ENCODE data around the gene MTTP. TPM values are rescaled to one million over a fixed set of nuclear protein-coding genes. Genes with fewer than 3 reads are reported as not detected.

MTTP gene
- polyA plus RNA-seq, 3 donors: 9.7 to 14.3 (median 14.2) TPM

GRCh38 chr4:99636422-99636821 lies 61.8 kb downstream of the MTTP start:
- no peak for DNase-seq

DNA sequence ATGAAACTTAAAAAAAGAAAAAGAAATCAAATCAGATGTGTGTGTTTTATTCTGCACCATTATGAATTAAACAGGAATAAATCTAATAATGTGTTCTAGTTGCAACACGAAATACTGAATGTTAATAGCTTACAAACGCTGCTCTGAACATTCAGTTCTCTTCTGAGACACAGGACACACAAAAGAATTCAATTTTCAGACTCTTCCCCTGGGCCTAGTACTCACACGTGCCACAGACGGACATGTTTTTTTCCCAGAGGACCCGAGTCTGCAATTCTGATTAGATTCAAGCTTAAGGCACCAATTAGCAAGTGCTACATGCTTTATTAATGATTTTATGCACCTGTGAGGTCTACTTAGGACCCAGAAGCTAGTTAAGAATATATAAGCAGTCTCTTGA lies 62.5 kb downstream of the MTTP start:
- no peak for DNase-seq

GRCh38 chr4:99640676-99641075 lies 66.1 kb downstream of the MTTP start:
- DNase-seq: no peak

GRCh38 chr4:99642725-99643489 lies 68.3 kb downstream of the MTTP start:
- no peak for DNase-seq

GRCh38 chr4:99644453-99644852 lies 69.8 kb downstream of the MTTP start:
- no peak for DNase-seq

DNA sequence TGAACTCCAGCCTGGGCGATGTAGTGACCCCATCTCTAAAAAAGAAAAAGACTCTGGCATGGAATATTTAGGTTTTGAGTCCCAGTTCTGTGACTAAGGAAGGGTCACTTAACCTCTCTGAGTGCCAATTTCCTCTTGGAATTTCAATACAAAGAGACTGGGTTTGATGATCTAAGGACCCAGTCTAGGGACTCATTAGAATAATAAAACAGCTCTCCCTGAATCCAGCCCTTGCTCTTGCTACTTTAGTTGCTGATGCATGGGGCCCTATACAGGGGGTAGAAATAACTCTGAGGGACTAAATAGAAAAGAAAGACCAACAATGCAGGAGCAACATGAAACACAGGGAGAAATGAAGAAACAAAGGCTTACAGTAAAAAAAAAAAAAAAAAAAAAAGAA lies 70.4 kb downstream of the MTTP start:
- no peak for DNase-seq

GRCh38 chr4:99645638-99646037 lies 71.0 kb downstream of the MTTP start:
- DNase-seq: no peak

GRCh38 chr4:99647071-99647470 lies 72.4 kb downstream of the MTTP start:
- no peak for DNase-seq

- peak; percentile 48 for DNase-seq
Measured at GRCh38 chr4:99648321-99648720, 73.7 kb downstream of the MTTP start.

DNA sequence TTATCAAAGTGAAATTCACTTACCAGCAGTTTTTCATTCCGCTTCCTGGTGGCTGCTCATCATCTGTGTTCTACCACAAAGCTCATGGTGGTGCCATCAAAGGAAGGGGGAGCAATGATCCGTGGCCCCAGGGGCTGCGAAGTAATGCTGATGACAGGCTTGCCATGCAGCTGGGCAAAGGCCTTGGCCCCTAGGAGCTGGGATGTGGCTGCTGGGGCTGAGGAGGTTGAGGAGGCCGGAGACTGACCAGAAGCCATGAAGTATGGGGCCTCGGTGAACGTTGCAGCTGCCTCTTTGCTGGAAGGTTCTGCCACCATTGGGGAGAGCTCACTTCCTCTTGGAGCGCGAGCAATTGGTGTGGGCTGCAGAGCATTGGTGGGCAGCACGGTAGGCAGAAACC lies 74.6 kb downstream of the MTTP start:
- no peak for DNase-seq

- no peak for DNase-seq
Measured at GRCh38 chr4:99649778-99650177, 75.2 kb downstream of the MTTP start.

DNA sequence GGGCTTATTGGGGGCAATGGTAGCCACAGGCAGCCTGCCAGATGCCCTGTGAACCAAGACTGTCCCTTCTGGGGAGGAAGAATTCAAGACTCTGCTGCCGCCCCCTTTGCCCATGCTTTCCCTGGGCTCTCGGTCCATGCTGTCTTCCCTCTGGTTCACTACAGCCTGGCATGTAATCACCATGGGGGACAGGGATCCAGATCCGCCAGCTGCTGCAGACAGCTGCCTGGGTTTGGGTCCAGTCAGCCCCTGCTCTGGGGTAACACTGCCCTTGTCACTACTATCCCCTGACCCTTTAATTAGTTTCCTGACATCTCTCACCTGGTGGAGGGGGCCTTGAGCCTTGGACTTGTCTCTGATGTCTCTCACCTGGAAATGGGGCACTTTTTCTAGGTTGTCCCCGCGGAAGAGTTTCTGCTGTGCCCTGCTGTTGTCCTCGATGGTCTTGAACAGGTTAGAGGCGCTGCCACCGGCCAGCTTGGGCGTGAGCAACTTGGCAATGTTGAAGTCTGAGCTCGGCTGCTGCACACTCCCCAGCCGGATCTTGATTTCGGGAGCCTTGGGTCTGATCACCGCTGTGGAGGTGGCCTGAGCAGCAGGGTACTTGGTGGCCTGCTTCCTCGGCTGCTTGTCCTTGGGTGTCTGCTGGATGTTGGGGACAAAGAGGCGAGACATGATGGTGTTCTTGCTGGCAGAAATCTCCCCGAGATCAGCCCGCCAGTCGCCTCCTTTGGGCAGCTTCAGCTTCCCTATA lies 76.6 kb downstream of the MTTP start:
- no peak for DNase-seq

- DNase-seq: no peak
Measured at GRCh38 chr4:99651811-99652485, 77.3 kb downstream of the MTTP start.

- peak; percentile 88 for DNase-seq
Measured at GRCh38 chr4:99652596-99653436, 78.2 kb downstream of the MTTP start.

DNA sequence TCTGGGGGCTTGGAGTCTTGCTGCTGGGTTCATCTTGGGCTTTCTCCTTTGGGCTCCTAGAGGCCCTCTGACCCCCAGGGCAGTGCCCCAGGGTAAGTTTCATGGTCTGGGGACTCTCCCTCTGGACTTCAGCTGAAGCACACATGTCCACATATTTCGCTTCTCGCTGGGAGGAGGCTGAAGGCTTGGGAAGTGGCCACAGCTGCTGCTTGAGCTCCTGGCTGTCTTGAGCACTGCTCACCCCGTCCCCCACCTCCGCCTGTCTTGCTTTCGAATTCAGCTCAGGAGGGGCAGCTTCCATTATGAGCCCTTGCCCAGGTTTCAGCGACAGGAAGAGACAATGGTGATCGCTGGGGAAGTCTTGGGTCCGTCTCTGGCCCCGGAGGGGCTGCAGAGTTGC lies 79.3 kb downstream of the MTTP start:
- no peak for DNase-seq

- no peak for DNase-seq
Measured at GRCh38 chr4:99654361-99654761, 79.7 kb downstream of the MTTP start.

DNA sequence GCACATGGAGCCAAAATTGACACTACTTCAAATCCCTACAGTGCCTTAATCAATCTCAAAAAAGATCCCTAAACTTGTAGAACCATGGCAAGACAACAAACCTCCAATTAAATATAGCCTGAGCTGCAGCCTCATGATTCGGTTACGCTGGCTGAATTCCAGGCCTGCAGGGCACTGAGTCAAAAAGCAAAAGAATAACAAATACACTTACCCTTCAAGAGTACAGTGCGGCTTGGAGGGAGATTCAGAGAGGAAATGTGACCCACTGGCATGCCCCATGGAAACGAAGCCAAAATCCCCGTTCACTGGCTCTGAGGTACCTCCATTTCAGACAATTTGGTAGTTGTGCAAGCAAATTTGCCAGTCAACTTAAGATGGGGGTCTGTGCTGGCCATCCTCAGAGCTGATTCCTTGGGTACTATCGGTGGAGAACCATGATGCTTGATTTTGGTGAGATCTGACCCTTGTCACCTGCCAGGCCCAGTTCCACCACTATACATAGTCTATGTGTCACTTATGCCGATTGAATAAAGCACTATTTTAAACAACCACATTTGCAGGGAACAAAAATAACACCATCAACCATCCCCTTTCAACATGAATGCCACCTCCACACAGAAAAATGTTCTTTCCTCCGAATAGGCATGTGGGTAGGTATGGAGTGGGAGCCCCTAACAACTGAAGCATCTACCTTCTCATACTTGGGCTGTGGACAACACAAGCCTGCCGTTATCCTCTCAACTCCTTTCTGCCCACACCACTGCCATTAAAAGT lies 80.9 kb downstream of the MTTP start:
- DNase-seq: no peak

DNA sequence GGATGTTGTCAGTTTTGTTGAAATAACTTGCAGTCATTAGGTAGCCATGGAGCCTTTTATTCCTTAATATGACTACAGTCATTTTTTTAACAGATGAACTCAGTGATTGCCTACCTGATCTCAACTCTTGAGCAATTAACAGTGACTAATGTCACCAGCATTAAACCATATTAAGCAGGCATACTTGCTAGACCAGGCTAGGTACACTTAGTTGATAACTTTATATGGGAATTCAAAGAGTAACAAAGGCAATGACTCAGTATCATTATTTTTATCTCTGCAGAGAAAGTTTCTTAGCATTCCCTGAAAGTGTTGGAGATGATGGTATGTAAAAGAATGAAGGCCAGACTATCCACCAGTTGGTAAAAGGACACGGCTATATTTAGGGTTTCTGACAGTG lies 83.2 kb downstream of the MTTP start, which contains the start of gene C4orf54:
TSS of gene C4orf54 (minus strand) at position 31 of the 400 bp plus-strand sequence. CDS start 3,180 bp downstream, outside the sequence.
- DNase-seq: no peak

DNA sequence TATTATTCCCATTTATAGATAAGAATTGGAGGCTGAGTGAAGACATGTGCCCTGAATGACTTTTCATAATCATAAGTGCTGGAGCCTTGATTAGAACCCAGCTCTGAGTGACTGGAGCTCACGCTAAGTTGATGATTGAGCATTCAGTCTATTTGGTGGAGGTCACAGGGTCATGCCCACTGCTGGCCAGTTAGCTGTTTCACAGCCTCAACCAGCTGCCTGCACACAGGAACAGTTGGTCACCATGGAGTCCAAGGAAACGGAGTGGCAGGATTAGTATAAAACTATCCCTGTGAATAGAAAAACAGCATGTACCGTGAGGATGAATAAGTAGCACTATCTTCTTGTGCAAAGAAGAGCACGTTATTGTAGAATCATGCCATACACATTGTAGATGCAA lies 84.0 kb downstream of the MTTP start:
- no peak for DNase-seq

- no peak for DNase-seq
Measured at GRCh38 chr4:99661907-99662306, 87.3 kb downstream of the MTTP start.

DNA sequence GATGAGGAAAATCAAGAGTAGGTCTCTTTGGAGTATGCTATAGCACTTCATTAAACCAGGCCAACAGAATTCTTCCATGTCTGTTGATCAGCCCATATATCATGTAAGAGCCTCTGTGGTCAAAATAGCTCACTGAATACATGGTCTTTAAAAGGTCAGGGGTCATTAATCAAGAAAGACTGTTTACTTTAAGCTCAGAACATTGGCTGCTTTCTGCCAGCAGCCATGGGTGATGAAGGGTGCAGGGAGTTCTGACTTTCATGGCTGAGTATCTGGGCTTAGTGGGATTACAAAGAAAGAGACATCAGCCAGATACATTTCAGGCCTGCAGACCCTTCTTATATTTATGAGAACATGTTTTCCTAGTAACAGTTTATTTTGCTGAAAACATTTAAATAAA lies 90.1 kb downstream of the MTTP start:
- no peak for DNase-seq
